Panc1 (cell line): Measurements from ENCODE around the gene GTPBP1. TPM values are rescaled to one million over a fixed set of nuclear protein-coding genes. Genes with fewer than 3 reads are reported as not detected.

ENCODE experiments used
- ATAC-seq: fragments of 200-7000 bp; cut with Tn5 transposase; 2 replicates; pipeline ENCODE4 v1.9.1; 2020; ENCODE audit warnings: mild to moderate bottlenecking, moderate library complexity
- BruUV-seq: library from RNA; stranded (reverse); fragments of 400-500 nt; replicated peaks from 2 replicates; lab custom pipeline; 2021; lab: Mats Ljungman, UMichigan
- CTCF ChIA-PET: fragments of 300-600 bp; sonication (Branson Sonifier 250); formaldehyde crosslinking; loops from one replicate; lab custom pipeline; 2022; ENCODE audit warnings: antibody characterized with exemption; lab: Charles Lee
- POLR2A ChIA-PET: fragments of 300-600 bp; sonication (Branson Sonifier 250); formaldehyde crosslinking; loops from one replicate; lab custom pipeline; 2022; ENCODE audit warnings: antibody characterized with exemption; lab: Charles Lee
- DNase-seq: peaks from one replicate; pipeline ENCODE4 v3.0.0-alpha.2; 2010; ENCODE audit warnings: low read depth, low spot score
- H3K27ac ChIP-seq: 2 replicates; pipeline ENCODE4 v1.5.1; 2011; ENCODE audit warnings: mild to moderate bottlenecking, low read length, inconsistent platforms
- H3K27me3 ChIP-seq: fragments of 200-500 bp; sonication (Bioruptor generic); 2 replicates; pipeline ENCODE4 v1.6.0; 2014; ENCODE audit warnings: low read length, inconsistent platforms; ENCODE audit not compliant: control insufficient read depth, insufficient read depth
- H3K36me3 ChIP-seq: fragments of 200-500 bp; sonication (Bioruptor generic); 2 replicates; pipeline ENCODE4 v1.5.1; 2014; ENCODE audit warnings: inconsistent platforms, mild to moderate bottlenecking, low read length, moderate library complexity; ENCODE audit not compliant: control insufficient read depth, insufficient read depth
- H3K4me1 ChIP-seq: 2 replicates; pipeline ENCODE4 v1.5.1; 2011; ENCODE audit warnings: inconsistent platforms, mild to moderate bottlenecking, low read length, moderate library complexity; ENCODE audit not compliant: control insufficient read depth, insufficient read depth
- H3K4me3 ChIP-seq, 2 experiments: 2 replicates each; pipeline ENCODE4 v1.5.1; 2011 to 2012; ENCODE audit warnings: low read depth in 2 of 2, low read length in 2 of 2, mild to moderate bottlenecking in 2 of 2, inconsistent platforms in 1 of 2, moderate library complexity in 1 of 2
- H3K9me3 ChIP-seq: fragments of 200-500 bp; sonication (Bioruptor generic); 2 replicates; pipeline ENCODE4 v1.5.1; 2014; ENCODE audit warnings: low read depth, mild to moderate bottlenecking, inconsistent platforms, low read length, moderate library complexity; ENCODE audit not compliant: control insufficient read depth, insufficient read depth
- CTCF ChIP-seq: fragments of 450-650 bp; IDR thresholded peaks from 2 replicates; pipeline ENCODE4 v1.5.1; 2017; ENCODE audit warnings: mild to moderate bottlenecking
- POLR2AphosphoS5 ChIP-seq: IDR thresholded peaks from 2 replicates; pipeline ENCODE4 v1.6.1; 2012; ENCODE audit warnings: mild to moderate bottlenecking, low read depth, low read length, moderate library complexity
- REST ChIP-seq, 2 experiments: IDR thresholded peaks; 2 replicates each; pipeline ENCODE4 v1.6.1; 2011 to 2012; ENCODE audit warnings: low read depth in 2 of 2, control low read depth in 1 of 2, low read length in 1 of 2, mild to moderate bottlenecking in 1 of 2, moderate library complexity in 1 of 2; ENCODE audit not compliant: insufficient read depth in 1 of 2
- SIN3A ChIP-seq: IDR thresholded peaks from 2 replicates; pipeline ENCODE4 v1.6.1; 2012; ENCODE audit warnings: low read depth, mild to moderate bottlenecking, low read length, moderate library complexity, borderline replicate concordance; ENCODE audit not compliant: insufficient read depth
- TCF7L2 ChIP-seq: IDR thresholded peaks from 2 replicates; pipeline ENCODE4 v1.6.1; 2011; ENCODE audit warnings: mild to moderate bottlenecking, low read depth, low read length, inconsistent platforms
- in situ Hi-C: cut with HindIII; loops from 2 replicates; pipeline ENCODE4 v1.10.0; 2016; ENCODE audit warnings: low sequenced_read_pairs, low pct_unique_long_range_greater_than_20kb
- intact Hi-C: fragments of 100-400 bp; cut with micrococcal nuclease; formaldehyde crosslinking; loops from one replicate; pipeline ENCODE4 v1.10.0; 2022; ENCODE audit not compliant: unreplicated experiment
- total RNA-seq: library from RNA; stranded (reverse); gene quantifications from one replicate; pipeline ENCODE4 v1.2.1, GENCODE V29; 2021; ENCODE audit not compliant: unreplicated experiment

Gene GTPBP1
- total RNA-seq, 1 experiment from 2014 or later, result 25.5 TPM

- H3K4me1 ChIP-seq, result no peaks in the 10 kb centered on the region
- DNase-seq, result no peak
- ATAC-seq, result no peak
- in situ Hi-C loops (no loop called here), intact Hi-C loops (no loop called here)
- no peak for TF ChIP-seq SIN3A
- no peaks in the 10 kb centered on the region for H3K9me3 ChIP-seq
- no peaks in the 10 kb centered on the region for H3K36me3 ChIP-seq
- no peak overlapping the region for H3K27ac ChIP-seq
- ChIA-PET POLR2A (no interaction called here), CTCF (no interaction called here)
- no TSS peak for BruUV-seq
- no peaks in the 10 kb centered on the region for H3K27me3 ChIP-seq
- no peak overlapping the region for H3K4me3 ChIP-seq
Observed at GRCh38 chr22:38736257-38736570, 30.5 kb downstream of the GTPBP1 start.

GRCh38 chr22:38737302-38738060 lies 31.7 kb downstream of the GTPBP1 start:
- Histone ChIP-seq H3K27me3 (no peaks in the 10 kb centered on the region), H3K4me1 (no peaks in the 10 kb centered on the region), H3K4me3 (no peak overlapping the region), H3K36me3 (no peaks in the 10 kb centered on the region), H3K27ac (no peak overlapping the region), H3K9me3 (no peaks in the 10 kb centered on the region)
- TF ChIP-seq TCF7L2, result no peak
- no peak for TF ChIP-seq REST (IDR thresholded peaks at IDR 0.05; ENCODE audit: insufficient read depth in 1 of 2, low read depth in 2 of 2, low read length in 1 of 2)
- no peak for TF ChIP-seq CTCF
- no peak for TF ChIP-seq POLR2AphosphoS5
- TF ChIP-seq SIN3A, result no peak
- CTCF ChIA-PET, result no interaction called here
- BruUV-seq, result no TSS peak
- ATAC-seq (no peak), DNase-seq (no peak)
- intact Hi-C loops, result no loop called here
- POLR2A ChIA-PET, result no interaction called here
- in situ Hi-C loops, result no loop called here

- ChIA-PET POLR2A (no interaction called here), CTCF (no interaction called here)
- BruUV-seq, result no TSS peak
- H3K9me3 ChIP-seq, result no peaks in the 10 kb centered on the region
- in situ Hi-C loops, result no loop called here
- no peak for ATAC-seq
- no peak overlapping the region for H3K4me3 ChIP-seq
- intact Hi-C loops, result no loop called here
- no peaks in the 10 kb centered on the region for H3K4me1 ChIP-seq
- TF ChIP-seq SIN3A, result no peak
- no peak for TF ChIP-seq REST (IDR thresholded peaks at IDR 0.05; ENCODE audit: insufficient read depth in 1 of 2, low read depth in 2 of 2, low read length in 1 of 2)
- TF ChIP-seq CTCF, result no peak
- TF ChIP-seq POLR2AphosphoS5, result no peak
- TF ChIP-seq TCF7L2, result no peak
- H3K27ac ChIP-seq, result no peak overlapping the region
- H3K36me3 ChIP-seq, result no peaks in the 10 kb centered on the region
- no peaks in the 10 kb centered on the region for H3K27me3 ChIP-seq
- no peak for DNase-seq
Observed at GRCh38 chr22:38738475-38739070, 32.8 kb downstream of the GTPBP1 start.
